Measurements from ENCODE around the gene GCN1. TPM values are rescaled to one million over a fixed set of nuclear protein-coding genes. Genes with fewer than 3 reads are reported as not detected.

GCN1 gene
- total and polyA plus RNA-seq, 7 experiments from 2014 or later, result 20.3 to 142 (median 122) TPM

DNA sequence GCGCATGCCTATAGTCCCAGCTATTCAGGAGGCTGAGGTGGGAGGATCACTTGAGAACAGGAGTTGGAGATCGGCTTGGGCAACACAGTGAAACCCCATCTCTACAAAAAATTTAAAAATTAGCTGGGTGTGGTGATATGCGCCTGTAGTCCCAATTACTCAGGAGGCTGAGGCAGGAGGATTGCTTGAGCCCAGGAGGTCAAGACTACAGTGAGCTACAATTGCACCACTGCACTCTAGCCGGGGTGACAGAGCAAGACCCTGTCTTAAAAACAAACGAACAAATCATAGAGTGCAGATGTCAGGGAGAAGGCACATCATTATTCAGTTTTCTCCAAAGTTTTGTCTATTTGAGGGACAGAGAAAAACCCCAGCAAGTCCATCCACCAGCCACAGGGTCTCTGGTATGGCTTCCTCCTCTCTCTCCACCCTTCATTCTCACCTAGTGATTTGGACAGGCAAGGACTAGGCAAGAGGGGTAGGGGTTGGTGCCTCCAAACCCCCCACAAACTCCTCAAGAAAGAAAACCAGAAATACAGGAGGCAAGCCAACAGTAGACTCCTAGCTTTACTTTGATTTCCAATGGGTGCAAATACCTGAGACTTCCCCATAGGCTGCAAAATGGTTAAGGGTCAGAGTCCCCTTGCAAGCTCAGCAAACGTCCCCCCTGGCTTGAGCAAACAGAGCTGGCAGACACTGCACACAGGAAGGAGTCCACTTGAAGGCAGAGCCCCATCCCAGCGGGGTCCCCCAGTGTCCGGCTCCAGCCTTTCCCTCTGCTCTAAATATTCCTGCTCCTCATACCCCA is 32.9 kb upstream of the GCN1 start:
- ATAC-seq (no peak), DNase-seq (no peak)
- H3K4me3 ChIP-seq (ENCODE audit: low read length), result no peak overlapping the region
- intact Hi-C loops (cut with micrococcal nuclease), result loop anchor here (1.0 to 2.0 kb wide), 4 partner anchors 25 to 64 kb away; partner anchors contain the start of genes PXN (in 2 of the 2), RNU4-2 (in 2 of the 2) and RPLP0 (in 2 of the 2)
- Mint-ChIP-seq H3K4me3 (peak overlapping the region in 7 of 10 donors; percentile 6 to 89 (median 76)), H3K27ac (peak overlapping the region in 5 of 9 donors; percentile 43 to 94 (median 85)), H3K27me3 (no peaks in the 10 kb centered on the region), H3K9me3 (no peaks in the 10 kb centered on the region), H3K36me3 (peaks cover 0 to 8% (median 0%) of the 10 kb centered on the region in 5 donors), H3K4me1 (peaks cover 49 to 79% (median 73%) of the 10 kb centered on the region in 7 donors)
- peaks cover 57 to 67% of the 10 kb centered on the region in 2 donors for H3K4me1 ChIP-seq (ENCODE audit: control insufficient read depth in 2 of 2, insufficient read depth in 2 of 2, low read length in 2 of 2)
- H3K27ac ChIP-seq (ENCODE audit: low read depth, low read length), result no peak overlapping the region
- ChIA-PET POLR2A (interaction anchor here (0.6 to 9.6 kb wide), 14 partner anchors 8 to 79 kb away, joined by 3 to 215 read pairs (median 6); partner anchors contain the start of genes PXN, RNU4-1, RNU4-2 and RPLP0), CTCF (interaction anchor here (0.6 to 8.9 kb wide), 26 partner anchors 8 to 94 kb away, joined by 3 to 286 read pairs (median 4); partner anchors contain the start of genes PXN, RNU4-1, RNU4-2 and RPLP0)
- peaks cover 5 to 37% (median 16%) of the 10 kb centered on the region in 3 experiments for H3K36me3 ChIP-seq (ENCODE audit: control insufficient read depth in 2 of 3, insufficient read depth in 3 of 3, low read length in 3 of 3)
- no peaks in the 10 kb centered on the region for H3K27me3 ChIP-seq (ENCODE audit: control insufficient read depth in 2 of 2, insufficient read depth in 2 of 2, low read length in 2 of 2)
- H3K9me3 ChIP-seq (ENCODE audit: control insufficient read depth in 2 of 3, low read length in 3 of 3), result no peaks in the 10 kb centered on the region

DNA sequence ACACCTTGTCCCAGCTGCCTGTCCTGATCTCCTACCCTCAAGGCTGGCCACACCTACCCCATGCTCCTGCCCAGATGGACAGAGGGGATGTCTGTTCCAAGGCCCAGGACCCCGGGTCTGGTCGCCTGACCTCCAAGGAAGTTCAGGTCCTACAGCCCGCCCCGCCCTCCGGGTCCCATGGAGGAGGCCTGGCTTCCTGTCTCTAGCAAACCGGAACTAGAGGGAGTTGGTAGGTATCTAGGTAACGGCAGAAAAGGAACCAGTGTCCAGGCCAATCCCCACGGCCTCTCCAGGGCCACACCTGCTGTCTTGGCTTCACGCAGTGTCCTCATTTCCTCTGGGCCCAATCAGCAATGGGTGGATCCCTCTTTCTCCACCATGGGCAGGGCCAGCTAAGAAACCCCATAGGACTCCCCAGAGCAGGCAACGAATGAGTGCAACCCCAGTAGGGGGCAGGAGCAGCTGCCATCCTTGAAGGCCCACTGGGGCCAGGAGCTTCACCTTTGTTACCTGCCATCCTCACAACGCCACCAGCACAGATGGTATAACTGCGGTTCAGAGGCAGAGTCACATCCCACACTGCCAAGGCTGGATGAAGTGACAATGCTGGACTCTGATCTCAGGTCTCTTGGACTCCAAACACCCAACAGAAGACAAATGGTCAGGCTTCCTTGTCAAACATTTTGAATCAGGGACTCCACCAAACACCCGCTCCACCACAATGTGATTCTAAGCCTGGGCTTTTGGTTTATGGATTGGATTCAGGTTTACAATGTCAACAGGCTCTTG is 31.5 kb upstream of the GCN1 start:
- peaks cover 0 to 11% (median 0%) of the 10 kb centered on the region in 5 donors for H3K36me3 Mint-ChIP-seq
- intact Hi-C loops (cut with micrococcal nuclease), result loop anchor here in 1 of 2 donors (2.0 kb wide), 1 partner anchor 25 kb away; the partner anchor contains the start of gene RPLP0
- H3K9me3 Mint-ChIP-seq, result no peaks in the 10 kb centered on the region
- H3K27me3 Mint-ChIP-seq, result no peaks in the 10 kb centered on the region
- ChIA-PET CTCF (interaction anchor here (1.0 to 8.9 kb wide), 7 partner anchors 9 to 65 kb away, joined by 3 to 286 read pairs (median 21); partner anchors contain the start of genes PXN and RPLP0), POLR2A (interaction anchor here (1.6 to 9.6 kb wide), 4 partner anchors 10 to 64 kb away, joined by 6 to 205 read pairs (median 82); partner anchors contain the start of genes RNU4-1 and RNU4-2)
- no peak for DNase-seq
- peak overlapping the region; percentile 47 to 67 (median 54) for H3K4me3 Mint-ChIP-seq
- peak overlapping the region; percentile 50 for H3K27ac ChIP-seq (ENCODE audit: low read depth, low read length)
- H3K4me3 ChIP-seq (ENCODE audit: low read length), result no peak overlapping the region
- H3K9me3 ChIP-seq (ENCODE audit: control insufficient read depth in 2 of 3, low read length in 3 of 3), result no peaks in the 10 kb centered on the region
- H3K27me3 ChIP-seq (ENCODE audit: control insufficient read depth in 2 of 2, insufficient read depth in 2 of 2, low read length in 2 of 2), result no peaks in the 10 kb centered on the region
- H3K27ac Mint-ChIP-seq, result peak overlapping the region; percentile 30 to 92 (median 80)
- peaks cover 35 to 65% (median 59%) of the 10 kb centered on the region in 7 donors for H3K4me1 Mint-ChIP-seq
- H3K4me1 ChIP-seq (ENCODE audit: control insufficient read depth in 2 of 2, insufficient read depth in 2 of 2, low read length in 2 of 2), result peaks cover 46 to 53% of the 10 kb centered on the region in 2 donors
- ATAC-seq, result peak; percentile 22
- peaks cover 15 to 51% (median 26%) of the 10 kb centered on the region in 3 experiments for H3K36me3 ChIP-seq (ENCODE audit: control insufficient read depth in 2 of 3, insufficient read depth in 3 of 3, low read length in 3 of 3)

DNA sequence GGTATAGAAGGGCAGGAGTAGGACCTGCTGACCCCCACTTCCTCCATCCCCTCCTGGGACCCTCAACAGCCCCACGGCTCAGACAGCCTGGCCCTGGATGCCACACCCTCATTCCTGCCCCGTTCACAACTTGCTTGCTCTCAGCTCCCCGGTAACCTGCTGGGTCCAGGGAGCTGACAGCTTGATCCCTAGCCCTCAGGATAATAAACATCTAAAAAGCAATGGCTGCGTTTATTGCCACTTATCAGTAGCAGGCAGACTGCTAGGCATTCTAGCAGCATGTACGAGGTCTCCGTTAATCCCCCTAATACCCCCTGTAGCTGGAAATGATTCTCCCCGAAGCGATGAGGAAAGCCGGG is 30.7 kb upstream of the GCN1 start:
- Histone ChIP-seq H3K9me3 (ENCODE audit: control insufficient read depth in 2 of 3, low read length in 3 of 3) (no peaks in the 10 kb centered on the region), H3K36me3 (ENCODE audit: control insufficient read depth in 2 of 3, insufficient read depth in 3 of 3, low read length in 3 of 3) (peaks cover 23 to 60% (median 31%) of the 10 kb centered on the region in 3 experiments), H3K27ac (ENCODE audit: low read depth, low read length) (peak overlapping the region; percentile 25), H3K4me1 (ENCODE audit: control insufficient read depth in 2 of 2, insufficient read depth in 2 of 2, low read length in 2 of 2) (peaks cover 37 to 44% of the 10 kb centered on the region in 2 donors), H3K27me3 (ENCODE audit: control insufficient read depth in 2 of 2, insufficient read depth in 2 of 2, low read length in 2 of 2) (no peaks in the 10 kb centered on the region), H3K4me3 (ENCODE audit: low read length) (no peak overlapping the region)
- H3K27me3 Mint-ChIP-seq, result no peaks in the 10 kb centered on the region
- H3K27ac Mint-ChIP-seq, result peak overlapping the region; percentile 36 to 92 (median 80)
- peak overlapping the region in 4 of 10 donors; percentile 29 to 67 (median 56) for H3K4me3 Mint-ChIP-seq
- ChIA-PET CTCF (interaction anchor here (1.0 to 8.9 kb wide), 5 partner anchors 10 to 66 kb away, joined by 3 to 286 read pairs (median 3); partner anchors contain the start of genes PXN and RPLP0), POLR2A (interaction anchor here (1.1 to 9.6 kb wide), 6 partner anchors 24 to 65 kb away, joined by 3 to 205 read pairs (median 6); partner anchors contain the start of genes RNU4-1, RNU4-2 and RPLP0)
- no peak for ATAC-seq
- peaks cover 0 to 11% (median 0%) of the 10 kb centered on the region in 5 donors for H3K36me3 Mint-ChIP-seq
- intact Hi-C loops (cut with micrococcal nuclease), result no loop called here
- DNase-seq, result no peak
- no peaks in the 10 kb centered on the region for H3K9me3 Mint-ChIP-seq
- peaks cover 32 to 58% (median 51%) of the 10 kb centered on the region in 7 donors for H3K4me1 Mint-ChIP-seq

DNA sequence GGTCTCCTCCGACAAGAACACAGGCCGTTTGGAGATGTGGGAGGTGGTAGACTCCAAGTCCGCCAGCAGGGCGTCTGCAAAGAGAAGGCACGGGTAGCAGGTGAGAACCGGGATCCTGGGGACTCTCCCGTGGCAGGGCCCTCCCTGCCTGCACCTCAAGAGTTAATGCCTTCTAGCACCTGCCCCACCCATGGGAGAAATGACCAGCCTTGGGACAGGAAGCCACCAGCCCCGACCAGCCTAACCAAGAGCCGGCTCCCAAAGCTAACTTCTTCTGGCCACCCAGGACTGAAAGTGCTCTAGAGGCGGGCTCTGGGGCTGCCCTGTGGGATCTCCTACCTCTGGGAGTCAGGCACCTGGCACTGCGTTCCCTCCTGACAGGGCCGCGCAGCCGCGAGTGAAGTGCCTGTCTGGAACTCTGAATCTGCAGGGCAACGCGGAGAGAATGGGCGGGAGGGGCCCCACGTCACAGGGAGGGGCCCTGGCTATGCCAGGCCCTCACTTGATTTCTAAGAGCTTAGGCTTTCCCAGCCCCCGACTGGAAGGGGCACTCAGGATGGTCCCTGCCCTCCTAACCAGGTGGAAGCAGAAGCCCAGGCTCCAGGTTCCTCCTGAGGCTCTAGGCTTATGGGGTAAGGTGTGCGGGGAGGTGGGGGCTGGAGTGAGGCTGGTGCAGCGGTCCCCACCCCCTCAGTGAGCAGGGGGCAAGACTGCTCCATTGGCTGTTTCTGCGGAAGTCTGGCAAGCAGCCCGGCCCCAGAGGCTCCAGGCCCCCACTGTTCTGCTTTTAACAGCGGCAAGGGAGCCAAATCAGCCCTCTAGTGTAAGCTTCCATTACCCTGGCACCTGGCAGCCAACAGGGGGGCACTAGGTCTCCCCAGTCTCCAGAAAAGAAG is 30.0 kb upstream of the GCN1 start:
- ATAC-seq, result no peak
- Mint-ChIP-seq H3K27ac (peak overlapping the region in 6 of 9 donors; percentile 33 to 84 (median 75)), H3K4me1 (peaks cover 29 to 51% (median 48%) of the 10 kb centered on the region in 7 donors), H3K4me3 (peak overlapping the region in 2 of 10 donors; percentile 49 to 62), H3K36me3 (peaks cover 0 to 13% (median 0%) of the 10 kb centered on the region in 5 donors), H3K9me3 (no peaks in the 10 kb centered on the region), H3K27me3 (no peaks in the 10 kb centered on the region)
- Histone ChIP-seq H3K36me3 (ENCODE audit: control insufficient read depth in 2 of 3, insufficient read depth in 3 of 3, low read length in 3 of 3) (peaks cover 28 to 66% (median 31%) of the 10 kb centered on the region in 3 experiments), H3K4me3 (ENCODE audit: low read length) (no peak overlapping the region), H3K9me3 (ENCODE audit: control insufficient read depth in 2 of 3, low read length in 3 of 3) (no peaks in the 10 kb centered on the region), H3K27me3 (ENCODE audit: control insufficient read depth in 2 of 2, insufficient read depth in 2 of 2, low read length in 2 of 2) (no peaks in the 10 kb centered on the region), H3K27ac (ENCODE audit: low read depth, low read length) (peak overlapping the region; percentile 39), H3K4me1 (ENCODE audit: control insufficient read depth in 2 of 2, insufficient read depth in 2 of 2, low read length in 2 of 2) (peaks cover 31 to 38% of the 10 kb centered on the region in 2 donors)
- DNase-seq, result no peak
- ChIA-PET POLR2A (interaction anchor here (1.1 to 9.6 kb wide), 7 partner anchors 24 to 66 kb away, joined by 3 to 205 read pairs (median 6); partner anchors contain the start of genes RNU4-1, RNU4-2 and RPLP0), CTCF (interaction anchor here (1.2 to 8.9 kb wide), 2 partner anchors 23 to 38 kb away, joined by 3 to 286 read pairs; partner anchors contain the start of genes PXN and RPLP0)
- intact Hi-C loops (cut with micrococcal nuclease), result no loop called here

DNA sequence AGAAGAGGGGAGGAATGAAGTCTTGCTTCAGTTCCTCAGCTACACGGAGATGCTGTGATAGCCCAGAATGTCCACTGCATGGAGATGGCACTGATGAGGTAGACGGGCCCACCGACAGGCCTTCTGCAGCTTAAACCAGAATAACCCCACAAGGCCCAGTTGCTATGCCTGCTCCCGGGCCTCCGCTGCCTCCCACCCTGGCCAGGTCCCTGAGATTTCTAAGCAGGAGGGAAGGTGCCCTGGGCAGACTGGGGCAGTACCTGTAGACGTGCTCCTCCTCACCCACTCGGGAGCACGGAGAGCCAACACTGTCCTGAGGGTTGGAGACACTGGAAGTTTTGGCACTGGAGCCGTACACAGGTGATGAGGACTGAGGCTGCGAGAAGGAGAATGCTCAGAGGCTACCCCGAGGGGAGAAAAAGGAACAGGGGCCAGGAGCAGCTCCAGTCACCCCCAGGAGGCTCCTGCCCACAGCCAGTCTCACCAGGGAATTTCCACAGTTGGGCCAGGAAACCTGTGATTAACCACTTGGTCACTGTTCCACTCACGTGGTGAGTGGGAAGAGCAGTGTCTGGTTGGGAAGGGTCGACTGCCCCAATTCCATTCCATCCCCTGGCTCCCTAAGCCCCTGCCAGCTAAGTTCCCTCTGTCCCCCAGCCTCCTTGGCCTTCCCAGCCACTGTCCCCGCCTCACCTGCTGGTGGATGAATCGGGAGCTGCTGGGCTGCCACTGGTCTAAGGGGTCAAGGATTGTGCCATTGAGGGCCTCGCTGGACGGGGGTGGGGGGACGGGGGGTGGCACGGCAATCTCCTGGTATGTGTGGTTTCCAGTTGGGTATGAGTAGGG is 29.2 kb upstream of the GCN1 start:
- Histone ChIP-seq H3K9me3 (ENCODE audit: control insufficient read depth in 2 of 3, low read length in 3 of 3) (no peaks in the 10 kb centered on the region), H3K27ac (ENCODE audit: low read depth, low read length) (peak overlapping the region; percentile 11), H3K36me3 (ENCODE audit: control insufficient read depth in 2 of 3, insufficient read depth in 3 of 3, low read length in 3 of 3) (peaks cover 35 to 75% (median 37%) of the 10 kb centered on the region in 3 experiments), H3K27me3 (ENCODE audit: control insufficient read depth in 2 of 2, insufficient read depth in 2 of 2, low read length in 2 of 2) (no peaks in the 10 kb centered on the region), H3K4me3 (ENCODE audit: low read length) (no peak overlapping the region), H3K4me1 (ENCODE audit: control insufficient read depth in 2 of 2, insufficient read depth in 2 of 2, low read length in 2 of 2) (peaks cover 22 to 29% of the 10 kb centered on the region in 2 donors)
- H3K36me3 Mint-ChIP-seq, result peaks cover 0 to 14% (median 0%) of the 10 kb centered on the region in 5 donors
- no peak overlapping the region for H3K4me3 Mint-ChIP-seq
- ChIA-PET POLR2A (interaction anchor here (1.2 to 9.6 kb wide), 6 partner anchors 28 to 68 kb away, joined by 3 to 205 read pairs (median 9); partner anchors contain the start of genes RNU4-1 and RNU4-2), CTCF (interaction anchor here (0.6 kb wide), 2 partner anchors 158 to 895 kb away, joined by 3 read pairs; no protein-coding TSS in a partner anchor)
- H3K27me3 Mint-ChIP-seq, result no peaks in the 10 kb centered on the region
- ATAC-seq, result no peak
- no peaks in the 10 kb centered on the region for H3K9me3 Mint-ChIP-seq
- peaks cover 24 to 43% (median 40%) of the 10 kb centered on the region in 7 donors for H3K4me1 Mint-ChIP-seq
- H3K27ac Mint-ChIP-seq, result peak overlapping the region in 6 of 9 donors; percentile 8 to 87 (median 60)
- intact Hi-C loops (cut with micrococcal nuclease), result no loop called here
- DNase-seq, result no peak
